IMR-90 (cell line): ENCODE measurements around the gene LRRC75A. TPM values are rescaled to one million over a fixed set of nuclear protein-coding genes. Genes with fewer than 3 reads are reported as not detected.
"Not testable (repeated sequence)": the region's sequence is repeated elsewhere in the genome, so short reads cannot be mapped to it uniquely, and the experiment has no call there.

Experiments
- ATAC-seq: fragments of 200-7000 bp; cut with Tn5 transposase; 2 replicates; pipeline ENCODE4 v1.9.1; 2020; ENCODE audit warnings: low read depth, mild to moderate bottlenecking, moderate library complexity
- BruUV-seq: library from RNA; stranded (reverse); fragments of 400-500 nt; replicated peaks from 2 replicates; lab custom pipeline; 2021; lab: Mats Ljungman, UMichigan
- CTCF ChIA-PET: fragments of 300-600 bp; formaldehyde crosslinking; extraction: SDS; loops from one replicate; lab custom pipeline; 2021; ENCODE audit warnings: antibody characterized with exemption; lab: Yijun Ruan, JAX
- POLR2A ChIA-PET: fragments of 300-600 bp; sonication (Branson Sonifier 250); formaldehyde crosslinking; loops from one replicate; lab custom pipeline; 2022; ENCODE audit warnings: antibody characterized with exemption; ENCODE audit not compliant: unreplicated experiment; lab: Charles Lee
- DNase-seq: peaks from one replicate; pipeline ENCODE4 v3.0.0; 2013
- H2AFZ ChIP-seq: replicated peaks from 2 replicates; pipeline ENCODE3; 2013; ENCODE audit warnings: low read length, mild to moderate bottlenecking; ENCODE audit not compliant: poor library complexity
- H2AK5ac ChIP-seq: 2 replicates; pipeline ENCODE4 v1.6.1; 2013; ENCODE audit warnings: low read depth, low read length, inconsistent platforms
- H2AK9ac ChIP-seq: replicated peaks from 2 replicates; pipeline ENCODE3; 2013; ENCODE audit warnings: mild to moderate bottlenecking, low read depth, low read length, moderate library complexity; ENCODE audit not compliant: poor library complexity
- H2BK120ac ChIP-seq: 2 replicates; pipeline ENCODE4 v1.6.1; 2013; ENCODE audit warnings: low read depth, low read length, inconsistent platforms
- H2BK15ac ChIP-seq: 3 replicates; pipeline ENCODE4 v1.6.1; 2013; ENCODE audit warnings: low read depth, low read length, inconsistent platforms
- H2BK20ac ChIP-seq: 2 replicates; pipeline ENCODE4 v1.6.1; 2013; ENCODE audit warnings: low read depth, mild to moderate bottlenecking, inconsistent platforms, low read length, moderate library complexity
- H2BK5ac ChIP-seq: 2 replicates; pipeline ENCODE4 v1.6.1; 2013; ENCODE audit warnings: mild to moderate bottlenecking, low read depth, low read length, inconsistent platforms; ENCODE audit not compliant: poor library complexity, severe bottlenecking
- H3K14ac ChIP-seq: replicated peaks from 2 replicates; pipeline ENCODE4 v1.6.1; 2013; ENCODE audit warnings: low read depth, low read length, inconsistent platforms
- H3K18ac ChIP-seq: 2 replicates; pipeline ENCODE4 v1.6.1; 2013; ENCODE audit warnings: low read depth, low read length, control low read depth
- H3K23ac ChIP-seq: 2 replicates; pipeline ENCODE4 v1.6.1; 2013; ENCODE audit warnings: low read depth, low read length, inconsistent platforms
- H3K27ac ChIP-seq: 2 replicates; pipeline ENCODE4 v1.5.1; 2013; ENCODE audit warnings: mild to moderate bottlenecking, control low read depth, low read length; ENCODE audit not compliant: insufficient read depth
- H3K27me3 ChIP-seq: 2 replicates; pipeline ENCODE4 v1.6.1; 2013; ENCODE audit warnings: low read length; ENCODE audit not compliant: control insufficient read depth, insufficient read depth
- H3K36me3 ChIP-seq: 2 replicates; pipeline ENCODE4 v1.6.1; 2013; ENCODE audit warnings: low read length, mixed read lengths; ENCODE audit not compliant: control insufficient read depth, insufficient read depth
- H3K4ac ChIP-seq: 2 replicates; pipeline ENCODE4 v1.6.1; 2013; ENCODE audit warnings: low read depth, low read length, inconsistent platforms
- H3K4me1 ChIP-seq: 2 replicates; pipeline ENCODE4 v1.6.1; 2013; ENCODE audit warnings: low read length, mixed read lengths; ENCODE audit not compliant: control insufficient read depth, insufficient read depth
- H3K4me2 ChIP-seq: 2 replicates; pipeline ENCODE4 v1.6.1; 2013; ENCODE audit warnings: low read depth, mild to moderate bottlenecking, control low read depth, low read length, moderate library complexity
- H3K4me3 ChIP-seq: 2 replicates; pipeline ENCODE4 v1.5.1; 2013; ENCODE audit warnings: low read depth, mild to moderate bottlenecking, control low read depth, low read length, moderate library complexity; ENCODE audit not compliant: insufficient read depth
- H3K56ac ChIP-seq: 2 replicates; pipeline ENCODE4 v1.6.1; 2013; ENCODE audit warnings: low read length, inconsistent platforms; ENCODE audit not compliant: insufficient read depth; ENCODE audit errors: extremely low read depth
- H3K79me1 ChIP-seq, 2 experiments: 2 replicates each; pipeline ENCODE4 v1.6.1; 2013; ENCODE audit warnings: low read length in 2 of 2, inconsistent platforms in 1 of 2, low read depth in 1 of 2
- H3K9ac ChIP-seq: 2 replicates; pipeline ENCODE4 v1.6.1; 2013; ENCODE audit warnings: low read depth, low read length, control low read depth
- H3K9me1 ChIP-seq: 2 replicates; pipeline ENCODE4 v1.6.1; 2013; ENCODE audit warnings: low read length, inconsistent platforms; ENCODE audit not compliant: insufficient read depth
- H3K9me3 ChIP-seq: 2 replicates; pipeline ENCODE4 v1.6.1; 2013; ENCODE audit warnings: low read length; ENCODE audit not compliant: control insufficient read depth, insufficient read depth
- H4K20me1 ChIP-seq: 2 replicates; pipeline ENCODE4 v1.6.1; 2013; ENCODE audit warnings: low read length, inconsistent platforms; ENCODE audit not compliant: insufficient read depth
- H4K5ac ChIP-seq: 2 replicates; pipeline ENCODE4 v1.6.1; 2013; ENCODE audit warnings: mild to moderate bottlenecking, low read depth, low read length, control low read depth
- H4K8ac ChIP-seq, 2 experiments: 2 replicates each; pipeline ENCODE4 v1.6.1; 2013; ENCODE audit warnings: low read depth in 2 of 2, low read length in 2 of 2, control low read depth in 1 of 2, inconsistent platforms in 1 of 2
- H4K91ac ChIP-seq: 2 replicates; pipeline ENCODE4 v1.6.1; 2013; ENCODE audit warnings: low read depth, low read length, inconsistent platforms; ENCODE audit not compliant: insufficient read depth
- CHD1 ChIP-seq: IDR thresholded peaks from 2 replicates; pipeline ENCODE4 v1.6.1; 2012; ENCODE audit warnings: low read depth, low read length, improper control_type of control experiment
- MAFK ChIP-seq: IDR thresholded peaks from 2 replicates; pipeline ENCODE4 v1.6.1; 2012; ENCODE audit warnings: low read depth, low read length, improper control_type of control experiment
- NFE2L2 ChIP-seq: fragments of 150-350 bp; IDR thresholded peaks from 2 replicates; pipeline ENCODE4 v1.6.1; 2016; ENCODE audit warnings: low read depth, mild to moderate bottlenecking, low read length
- POLR2A ChIP-seq: IDR thresholded peaks from 2 replicates; pipeline ENCODE4 v1.6.1; 2012; ENCODE audit warnings: mild to moderate bottlenecking, low read depth, low read length
- RAD21 ChIP-seq: IDR thresholded peaks from 2 replicates; pipeline ENCODE4 v1.6.1; 2012; ENCODE audit warnings: low read length, improper control_type of control experiment
- RCOR1 ChIP-seq: IDR thresholded peaks from 2 replicates; pipeline ENCODE4 v1.6.1; 2012; ENCODE audit warnings: mild to moderate bottlenecking, low read length, improper control_type of control experiment; ENCODE audit not compliant: insufficient replicate concordance
- SMC3 ChIP-seq: fragments of 150-350 bp; IDR thresholded peaks from 2 replicates; pipeline ENCODE4 v1.6.1; 2016; ENCODE audit warnings: low read depth, mild to moderate bottlenecking, antibody characterized with exemption, low read length, moderate library complexity
- WGBS, 2 experiments: methylation state at CpG; one replicate each; pipeline versions ENCODE4 v1.1.5 to v1.1.7; 2013; ENCODE audit warnings: missing lambda C conversion rate in 2 of 2; ENCODE audit not compliant: insufficient read length in 1 of 2; ENCODE audit errors: extremely low coverage in 2 of 2; 5-methylcytosine and 5-hydroxymethylcytosine counted together
- dilution Hi-C: fragments of 300-500 bp; cut with HindIII; formaldehyde crosslinking; loops from one replicate; pipeline ENCODE4 v1.14.3; 2018; ENCODE audit warnings: low sequenced_read_pairs; ENCODE audit not compliant: unreplicated experiment
- in situ Hi-C: fragments of 300-500 bp; cut with MboI; formaldehyde crosslinking; loops from 3 replicates; pipeline ENCODE4 v1.14.3; 2019; ENCODE audit warnings: low sequenced_read_pairs, inconsistent platforms, mixed read lengths
- intact Hi-C: fragments of 100-400 bp; cut with micrococcal nuclease; formaldehyde crosslinking; loops from 2 replicates; pipeline ENCODE4 v1.10.0; 2022
- polyA plus RNA-seq, 3 experiments: library from polyadenylated mRNA; depleted of rRNA; stranded (reverse); fragments of >200 nt; gene quantifications; 2 replicates each; pipeline ENCODE4 v1.2.3, GENCODE V29; 2012; ENCODE audit warnings: low replicate concordance in 1 of 3
- total RNA-seq: library from RNA; depleted of rRNA; stranded (reverse); fragments of >200 nt; gene quantifications from 2 replicates; pipeline ENCODE4 v1.2.3, GENCODE V29; 2012

Gene LRRC75A
- total and polyA plus RNA-seq, 2 of the 4 experiments (the other 2 are of a cell fraction), result 0.72 to 1.0 TPM

GRCh38 chr17:16398270-16399267, 93.4 kb downstream of the LRRC75A start:
- in situ Hi-C loops (no loop called here), dilution Hi-C loops (no loop called here), intact Hi-C loops (no loop called here)
- Histone ChIP-seq H4K91ac (no peak overlapping the region), H3K4me3 (no peak overlapping the region), H3K27me3 (no peaks in the 10 kb centered on the region), H3K36me3 (no peaks in the 10 kb centered on the region), H2AK5ac (no peak overlapping the region), H3K79me1 (no peaks in the 10 kb centered on the region), H3K4ac (no peak overlapping the region), H3K14ac (no peak overlapping the region), H3K9ac (no peak overlapping the region), H3K18ac (no peak overlapping the region), H2BK20ac (no peak overlapping the region), H2BK120ac (no peak overlapping the region), H3K4me2 (no peak overlapping the region), H3K4me1 (no peaks in the 10 kb centered on the region; the same call in 1 of the 2 replicates), H4K5ac (no peak overlapping the region), H3K9me1 (no peaks in the 10 kb centered on the region), H3K23ac (no peak overlapping the region), H3K9me3 (no peaks in the 10 kb centered on the region), H2BK15ac (no peak overlapping the region), H3K27ac (no peak overlapping the region), H4K8ac (no peak overlapping the region), H2BK5ac (no peak overlapping the region), H2AK9ac (no peak overlapping the region), H3K56ac (no peak overlapping the region), H4K20me1 (no peaks in the 10 kb centered on the region), H2AFZ (no peak overlapping the region)
- no TSS peak for BruUV-seq
- DNase-seq, result no peak
- peak; percentile 42 for ATAC-seq
- no peak for TF ChIP-seq RCOR1
- no peak for TF ChIP-seq POLR2A
- TF ChIP-seq SMC3, result no peak
- no peak for TF ChIP-seq RAD21
- TF ChIP-seq NFE2L2, result peak; percentile 56; the same call in 1 of the 2 replicates
- no peak for TF ChIP-seq CHD1
- no peak for TF ChIP-seq MAFK
- ChIA-PET POLR2A (no interaction called here), CTCF (no interaction called here)
- 30% methylated on average over 5 of the region's 9 CpGs; no CpG with 5 or more reads in 1 of the 2 experiments for WGBS, 2 experiments

- H2AK9ac ChIP-seq, H3K4me3 ChIP-seq, H3K4ac ChIP-seq, BruUV-seq, ATAC-seq, H4K5ac ChIP-seq, H3K14ac ChIP-seq, POLR2A ChIA-PET, H3K9me1 ChIP-seq, H2BK120ac ChIP-seq, H2BK20ac ChIP-seq, H3K4me2 ChIP-seq, H3K36me3 ChIP-seq, in situ Hi-C loops, DNase-seq, H3K18ac ChIP-seq, H3K23ac ChIP-seq, dilution Hi-C loops, H3K56ac ChIP-seq, H3K9ac ChIP-seq, H3K27me3 ChIP-seq, H3K79me1 ChIP-seq, H4K20me1 ChIP-seq, H2BK15ac ChIP-seq, H2BK5ac ChIP-seq, H4K91ac ChIP-seq, H3K4me1 ChIP-seq, H4K8ac ChIP-seq, H3K27ac ChIP-seq, intact Hi-C loops, H2AFZ ChIP-seq, H3K9me3 ChIP-seq, H2AK5ac ChIP-seq: not testable (repeated sequence)
- CTCF ChIA-PET, result interaction anchor here (0.7 kb wide), 1 partner anchor 65 kb away, joined by 4 read pairs; no protein-coding TSS in a partner anchor
- 94% methylated on average over 2 of the region's 2 CpGs; no CpG with 5 or more reads in 1 of the 2 experiments for WGBS, 2 experiments
Observed at GRCh38 chr17:16396693-16397092, 95.3 kb downstream of the LRRC75A start.
